ENCODE measurements around the gene CASP2. TPM values are rescaled to one million over a fixed set of nuclear protein-coding genes. Genes with fewer than 3 reads are reported as not detected.

The CASP2 gene
- total and polyA plus RNA-seq, 2 of the 8 experiments (the other 6 are each of a cell fraction or from before 2014, with no cell fraction given) = 23.7 to 35.3 TPM

DNA sequence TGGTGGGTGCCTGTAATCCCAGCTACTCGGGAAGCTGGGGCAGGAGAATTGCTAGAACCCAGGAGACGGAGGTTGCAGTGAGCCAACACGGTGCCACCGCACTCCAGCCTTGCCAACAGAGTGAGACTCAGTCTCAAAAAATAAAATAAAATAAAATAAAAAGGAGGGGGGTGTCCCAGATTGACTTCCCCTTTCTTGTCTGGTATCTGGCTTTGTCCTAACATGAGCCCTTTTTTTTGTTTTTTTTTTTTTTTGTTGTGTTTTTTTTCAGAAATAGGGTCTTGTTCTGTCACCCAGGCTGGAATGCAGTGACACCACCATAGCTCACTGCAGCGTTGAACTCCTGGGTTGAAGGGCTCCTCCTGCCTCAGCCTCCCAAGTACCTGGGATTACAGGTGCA, 4.7 kb downstream of the CASP2 start (continued):
- TF ChIP-seq CTBP2 (IDR thresholded peaks at IDR 0.05; ENCODE audit: borderline replicate concordance, insufficient read depth, insufficient read length, low read length) = no peak
- TF ChIP-seq YY1 (IDR thresholded peaks at IDR 0.05; ENCODE audit: low read depth, low read length) = no peak
- no peak for TF ChIP-seq PHF8 (conservative IDR thresholded peaks at IDR 0.05; ENCODE audit: low read depth, low read length)

Data from H1 (cell line).